ENCODE results near the gene TROAP.
A peak's percentile ranks its signal among the peaks of the same experiment; 100 is the strongest.
"Not testable (repeated sequence)": the region's sequence is repeated elsewhere in the genome, so short reads cannot be mapped to it uniquely, and the experiment has no call there.

TROAP gene, protein sequence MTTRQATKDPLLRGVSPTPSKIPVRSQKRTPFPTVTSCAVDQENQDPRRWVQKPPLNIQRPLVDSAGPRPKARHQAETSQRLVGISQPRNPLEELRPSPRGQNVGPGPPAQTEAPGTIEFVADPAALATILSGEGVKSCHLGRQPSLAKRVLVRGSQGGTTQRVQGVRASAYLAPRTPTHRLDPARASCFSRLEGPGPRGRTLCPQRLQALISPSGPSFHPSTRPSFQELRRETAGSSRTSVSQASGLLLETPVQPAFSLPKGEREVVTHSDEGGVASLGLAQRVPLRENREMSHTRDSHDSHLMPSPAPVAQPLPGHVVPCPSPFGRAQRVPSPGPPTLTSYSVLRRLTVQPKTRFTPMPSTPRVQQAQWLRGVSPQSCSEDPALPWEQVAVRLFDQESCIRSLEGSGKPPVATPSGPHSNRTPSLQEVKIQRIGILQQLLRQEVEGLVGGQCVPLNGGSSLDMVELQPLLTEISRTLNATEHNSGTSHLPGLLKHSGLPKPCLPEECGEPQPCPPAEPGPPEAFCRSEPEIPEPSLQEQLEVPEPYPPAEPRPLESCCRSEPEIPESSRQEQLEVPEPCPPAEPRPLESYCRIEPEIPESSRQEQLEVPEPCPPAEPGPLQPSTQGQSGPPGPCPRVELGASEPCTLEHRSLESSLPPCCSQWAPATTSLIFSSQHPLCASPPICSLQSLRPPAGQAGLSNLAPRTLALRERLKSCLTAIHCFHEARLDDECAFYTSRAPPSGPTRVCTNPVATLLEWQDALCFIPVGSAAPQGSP

DNA sequence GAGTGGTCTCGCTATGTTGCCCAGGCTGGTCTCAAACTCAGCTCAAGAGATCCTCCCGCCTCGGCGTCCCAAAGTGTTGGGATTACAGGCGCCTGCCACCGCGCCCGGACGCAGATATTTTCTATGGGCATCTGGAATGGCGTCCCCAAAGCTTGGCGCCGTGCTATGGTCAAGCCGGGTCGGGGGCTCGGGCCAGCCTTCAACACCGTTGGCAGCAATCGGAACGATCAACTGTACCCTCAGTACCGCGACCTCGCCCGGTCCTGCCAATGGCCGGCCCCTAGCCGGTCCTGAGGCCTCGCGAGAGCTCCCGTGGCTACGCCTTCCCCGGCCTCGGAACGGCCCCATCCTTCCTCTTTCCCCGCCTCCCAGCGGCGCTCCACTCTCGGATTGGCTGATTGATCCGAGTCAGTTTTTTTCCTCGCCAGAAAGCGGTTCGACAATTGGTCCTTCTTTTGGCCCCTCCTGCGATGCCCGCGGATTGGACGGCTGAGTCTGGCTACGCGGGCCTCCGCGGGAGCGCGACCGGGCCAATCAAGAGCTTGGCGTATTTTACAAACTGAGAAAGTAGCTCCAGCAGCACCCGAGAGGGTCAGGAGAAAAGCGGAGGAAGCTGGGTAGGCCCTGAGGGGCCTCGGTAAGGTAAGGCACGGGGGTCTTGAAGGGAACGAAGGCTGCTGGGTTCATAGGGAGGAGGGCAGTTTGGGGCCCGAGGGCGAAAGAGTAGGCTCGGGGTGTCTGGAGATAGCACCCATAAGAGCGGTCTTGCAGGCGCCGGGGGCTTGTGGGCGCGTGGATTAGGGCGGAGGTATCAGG is at the start of gene TROAP:
Gene TROAP (plus strand): TSS at position 548 of the 816 bp plus-strand sequence. CDS start 354 bp downstream, outside the sequence.
- peak; percentile 89 to 93 for DNase-seq (ENCODE audit: low read depth in 2 of 2)

DNA sequence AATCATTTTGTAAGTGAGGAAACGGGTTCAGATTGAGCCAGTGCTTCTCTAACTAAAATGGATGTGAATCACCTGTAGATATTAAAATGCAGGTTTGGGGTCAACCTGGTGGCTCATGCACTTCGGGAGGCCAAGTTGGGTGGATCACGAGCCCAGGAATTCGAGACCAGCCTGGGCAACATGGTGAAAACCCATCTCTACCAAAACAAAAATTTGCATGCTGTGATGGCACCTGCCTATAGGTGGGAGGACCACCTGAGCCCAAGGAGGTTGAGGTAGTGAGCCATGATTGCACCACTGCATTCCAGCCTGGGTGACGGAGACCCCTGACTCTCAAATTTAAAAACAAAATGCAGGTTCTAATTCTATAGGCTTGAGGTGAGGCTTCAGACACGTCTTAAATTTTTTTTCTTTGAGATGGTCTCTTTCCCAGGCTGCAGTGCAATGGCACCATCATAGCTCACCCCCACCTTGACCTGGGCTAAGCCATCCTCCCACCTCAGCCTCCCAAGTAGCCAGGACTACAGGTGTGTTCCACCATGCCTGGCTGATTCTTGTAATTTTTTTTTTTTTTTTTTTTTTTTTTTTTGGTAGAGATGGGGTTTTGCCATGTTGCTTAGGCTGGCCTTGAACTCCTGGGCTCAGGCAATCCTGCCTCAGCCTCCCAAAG is 49.2 kb upstream of the TROAP start:
- no peak for DNase-seq (ENCODE audit: low read depth in 2 of 2)

DNA sequence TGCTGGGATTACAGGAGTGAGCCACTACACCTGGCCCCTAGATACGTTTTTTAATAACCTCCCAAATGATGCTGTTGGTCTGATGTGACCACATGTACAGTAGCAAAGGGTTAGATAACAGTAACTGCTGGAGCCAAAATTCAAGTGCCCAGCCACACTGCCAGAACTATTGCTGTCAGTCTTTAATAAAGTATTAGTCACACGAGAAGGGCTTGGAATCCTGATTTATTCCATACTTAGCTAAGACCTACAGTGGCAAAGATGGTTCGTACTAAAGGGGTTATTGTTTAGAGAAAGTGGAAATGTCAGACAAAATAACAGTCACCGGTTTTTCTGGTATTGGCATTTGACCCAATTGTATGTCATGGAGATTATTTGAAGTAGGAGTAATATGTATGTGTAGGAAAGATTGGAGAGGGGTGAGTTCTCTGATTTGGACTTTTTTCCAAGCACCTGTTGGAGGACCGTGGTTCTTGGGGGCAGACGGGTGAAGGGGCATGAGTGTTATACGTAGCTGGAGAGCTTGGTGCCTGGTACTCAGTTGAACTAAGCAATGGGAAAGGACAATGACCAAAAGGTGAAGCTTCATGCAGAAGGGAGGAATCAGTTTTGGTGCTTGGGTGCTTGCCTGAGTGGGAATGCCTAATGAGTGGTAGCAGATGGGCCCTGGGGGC is 48.5 kb upstream of the TROAP start:
- DNase-seq (ENCODE audit: low read depth in 2 of 2) = no peak

DNA sequence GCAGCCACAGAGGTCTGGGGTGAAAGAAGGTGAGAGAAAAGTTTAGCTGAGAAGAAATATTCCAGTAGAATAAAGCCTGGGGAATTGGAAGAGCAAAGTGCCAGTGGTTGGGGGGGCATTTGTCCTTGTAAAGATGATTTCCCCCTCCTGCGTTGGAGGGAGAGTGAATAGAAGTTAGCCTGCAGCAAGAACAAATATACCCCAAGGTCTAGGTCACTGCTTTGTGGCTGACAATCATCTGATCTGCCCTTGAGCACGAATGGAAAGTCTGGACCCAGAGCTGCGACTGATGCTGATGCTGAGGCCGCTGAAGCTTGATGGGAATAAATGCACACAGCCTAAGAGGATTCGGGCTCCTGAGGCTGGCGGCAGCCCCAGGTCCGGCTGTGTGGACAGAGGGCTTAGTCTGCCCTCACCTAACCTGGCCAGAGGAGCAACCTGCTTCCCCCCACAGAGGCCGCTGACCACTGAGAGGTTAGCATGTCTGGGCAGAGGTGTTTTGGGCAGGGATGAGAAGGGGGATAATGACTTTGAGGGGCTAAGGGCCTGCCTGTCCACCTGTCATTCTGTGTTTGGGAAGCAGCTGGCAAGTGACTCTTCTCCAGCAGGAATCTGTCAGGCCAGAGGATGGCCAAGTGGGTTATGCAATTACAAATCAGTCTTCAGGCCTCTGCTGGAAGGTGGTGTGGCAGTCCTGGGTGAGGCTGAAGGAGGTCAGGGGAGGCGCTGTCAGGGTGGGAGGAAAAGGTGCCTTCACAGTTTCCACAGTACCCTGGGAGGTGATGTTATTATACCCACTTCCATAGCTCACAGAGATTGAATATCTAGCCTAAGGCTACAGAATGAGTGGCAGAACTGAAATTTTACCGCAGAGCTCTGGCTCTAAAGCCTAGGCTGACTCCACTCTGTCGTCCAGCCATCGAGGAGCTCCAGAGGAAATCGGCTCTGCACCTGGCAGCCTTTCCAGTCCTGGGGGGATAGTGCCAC is 46.5 kb upstream of the TROAP start:
- DNase-seq (ENCODE audit: low read depth in 2 of 2) = no peak

DNA sequence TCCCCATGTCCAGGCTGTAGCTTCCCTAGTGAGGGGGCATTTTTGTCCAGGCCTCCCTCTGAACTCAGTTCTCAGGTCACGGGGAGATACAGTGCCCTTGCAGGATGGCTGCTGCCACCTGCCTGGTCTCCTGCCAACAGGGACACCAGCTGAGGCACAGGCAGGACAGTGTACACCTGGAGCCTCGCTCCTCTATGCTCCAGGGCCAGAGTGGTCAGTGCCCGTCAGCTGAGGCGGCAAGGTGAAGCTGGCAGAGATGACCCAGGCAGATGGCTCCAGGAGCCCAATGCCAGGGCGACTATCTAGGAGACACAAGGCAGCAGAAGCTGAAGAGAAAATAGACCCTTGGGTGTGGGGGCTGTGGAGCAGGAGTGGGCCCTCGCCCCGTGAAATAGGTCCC is 45.6 kb upstream of the TROAP start:
- DNase-seq (ENCODE audit: low read depth in 2 of 2) = no peak

DNA sequence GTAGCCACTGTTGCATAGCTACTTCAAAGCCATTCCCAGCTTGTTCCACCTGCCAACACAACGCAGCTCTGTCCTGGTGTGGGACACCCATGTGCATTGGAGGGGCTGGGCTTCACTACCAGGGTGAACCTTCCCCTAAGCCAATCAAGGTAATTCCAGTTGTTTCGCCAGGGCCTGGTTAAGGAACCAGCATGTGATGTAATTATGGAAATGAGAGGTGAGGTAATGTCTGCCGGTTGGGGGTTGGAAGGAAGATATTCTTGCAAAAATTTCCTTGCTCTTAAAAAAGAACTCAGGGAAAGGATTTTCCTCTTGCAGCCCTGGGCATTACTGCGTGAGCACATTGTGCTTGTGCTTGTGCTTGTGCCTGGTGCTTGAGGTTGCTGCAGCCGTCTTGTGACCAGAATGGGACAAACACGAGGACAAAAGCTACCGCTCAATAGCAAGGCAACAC is 43.3 kb upstream of the TROAP start:
- no peak for DNase-seq (ENCODE audit: low read depth in 2 of 2)

DNA sequence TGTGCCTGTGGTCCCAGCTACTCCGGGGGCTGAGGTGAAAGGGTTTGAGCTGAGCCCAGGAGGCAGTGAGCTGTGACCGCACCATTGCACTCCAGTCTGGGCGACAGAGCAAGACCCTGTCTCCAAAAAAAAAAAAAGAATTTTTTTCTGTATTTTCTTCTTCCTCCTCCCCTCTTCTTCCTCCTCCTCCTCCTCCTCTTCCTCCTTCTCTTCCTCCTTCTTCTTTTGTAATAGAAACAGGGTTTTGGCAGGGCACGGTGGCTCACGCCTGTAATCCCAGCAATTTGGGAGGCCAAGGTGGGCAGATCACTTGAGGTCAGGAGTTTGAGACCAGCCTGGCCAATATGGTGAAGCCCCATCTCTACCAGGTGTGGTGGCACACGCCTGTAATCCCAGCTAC is 42.5 kb upstream of the TROAP start:
- DNase-seq (ENCODE audit: low read depth in 2 of 2) = not testable (repeated sequence)

DNA sequence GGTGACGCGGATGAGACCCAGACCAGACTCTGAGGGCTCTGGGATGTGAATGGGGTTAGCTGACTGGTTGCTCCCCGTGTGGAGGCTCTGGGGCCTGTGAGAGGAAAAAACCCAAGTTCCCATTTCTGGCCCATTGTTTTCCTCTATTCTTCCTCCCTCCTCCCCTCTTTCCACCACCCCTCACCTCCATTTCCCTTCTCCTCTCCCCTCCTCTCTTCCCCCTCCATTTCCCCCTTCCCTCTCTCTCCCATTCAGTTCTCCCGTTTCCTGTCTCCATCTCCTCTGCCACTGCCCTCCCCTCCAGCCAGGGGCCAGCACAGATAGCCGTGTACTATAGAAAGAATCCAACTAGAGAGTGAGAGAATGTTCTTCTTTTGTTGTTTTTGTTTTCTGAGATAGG is 40.8 kb upstream of the TROAP start:
- no peak for DNase-seq (ENCODE audit: low read depth in 2 of 2)

DNA sequence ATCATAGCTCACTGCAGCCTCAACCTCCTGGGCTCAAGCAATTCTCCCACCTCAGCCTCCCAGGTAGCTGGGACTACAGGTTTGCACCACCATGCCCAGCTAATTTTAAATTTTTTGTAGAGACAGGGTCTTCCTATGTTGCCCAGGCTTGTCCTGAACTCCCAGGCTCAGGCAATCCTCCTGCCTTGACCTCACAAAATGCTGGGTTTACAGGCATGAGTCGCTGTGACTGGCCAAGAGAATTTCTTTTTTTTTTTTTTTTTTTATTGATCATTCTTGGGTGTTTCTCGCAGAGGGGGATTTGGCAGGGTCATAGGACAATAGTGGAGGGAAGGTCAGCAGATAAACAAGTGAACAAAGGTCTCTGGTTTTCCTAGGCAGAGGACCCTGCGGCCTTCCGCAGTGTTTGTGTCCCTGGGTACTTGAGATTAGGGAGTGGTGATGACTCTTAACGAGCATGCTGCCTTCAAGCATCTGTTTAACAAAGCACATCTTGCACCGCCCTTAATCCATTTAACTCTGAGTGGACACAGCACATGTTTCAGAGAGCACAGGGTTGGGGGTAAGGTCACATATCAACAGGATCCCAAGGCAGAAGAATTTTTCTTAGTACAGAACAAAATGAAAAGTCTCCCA is 40.2 kb upstream of the TROAP start:
- DNase-seq (ENCODE audit: low read depth in 2 of 2) = not testable (repeated sequence)

DNA sequence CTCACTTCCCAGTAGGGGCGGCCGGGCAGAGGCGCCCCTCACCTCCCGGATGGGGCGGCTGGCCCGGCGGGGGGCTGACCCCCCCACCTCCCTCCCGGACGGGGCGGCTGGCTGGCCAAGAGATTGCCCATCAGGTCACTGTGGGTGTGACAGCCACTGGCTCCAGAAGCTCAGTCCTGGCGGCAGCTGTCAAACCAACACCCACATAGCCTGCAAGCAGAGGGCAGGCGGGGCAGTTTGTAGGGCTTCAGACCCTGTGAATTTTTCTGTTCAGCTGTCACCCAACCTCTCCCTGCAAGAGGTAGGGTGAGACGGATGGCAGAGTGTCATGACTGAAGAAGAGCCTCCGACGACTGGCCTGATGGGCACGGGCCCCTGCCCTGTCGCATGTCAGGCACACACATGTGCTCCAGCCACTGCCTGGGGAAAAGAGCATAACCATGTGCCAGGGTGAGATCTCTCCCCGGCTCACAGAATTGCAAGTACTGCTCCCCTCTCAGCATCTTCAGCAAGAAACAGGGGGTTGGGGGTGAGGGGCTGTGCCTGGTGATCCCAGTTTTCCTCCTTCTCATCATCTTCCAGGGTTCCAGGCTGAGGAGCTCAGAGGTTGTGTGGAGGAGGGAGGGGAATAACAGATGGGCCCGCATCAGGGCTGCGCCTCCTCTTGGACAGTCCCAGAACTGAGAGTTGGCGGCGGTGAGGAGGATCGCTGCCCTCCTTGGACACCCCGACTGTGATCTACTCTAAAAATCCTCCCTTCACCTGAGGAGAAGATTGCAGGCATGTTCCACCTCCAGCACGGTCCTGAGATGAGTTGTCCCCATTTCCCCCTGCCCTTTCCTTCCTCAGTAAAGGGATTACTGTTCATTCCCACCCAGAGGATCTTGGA is 39.3 kb upstream of the TROAP start:
- DNase-seq (ENCODE audit: low read depth in 2 of 2) = no peak

DNA sequence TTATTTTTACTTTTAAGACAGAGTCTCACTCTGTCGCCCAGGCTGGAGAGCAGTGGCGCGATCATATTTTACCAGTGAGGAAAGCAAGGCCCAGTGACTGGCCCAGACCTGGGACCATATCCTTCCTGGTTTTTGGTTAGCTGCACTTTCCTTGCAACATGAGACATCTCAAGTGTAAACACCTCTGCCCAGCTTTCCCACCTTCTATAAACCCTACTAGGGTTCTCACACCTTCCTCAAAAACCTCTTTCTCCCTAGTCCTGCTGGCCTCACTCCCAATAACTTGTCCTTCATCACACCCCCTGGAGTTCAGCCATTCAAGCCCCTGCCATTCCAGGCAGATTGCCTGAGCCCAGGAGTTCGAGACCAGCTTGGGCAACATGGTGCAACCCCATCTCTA is 38.4 kb upstream of the TROAP start:
- no peak for DNase-seq (ENCODE audit: low read depth in 2 of 2)

DNA sequence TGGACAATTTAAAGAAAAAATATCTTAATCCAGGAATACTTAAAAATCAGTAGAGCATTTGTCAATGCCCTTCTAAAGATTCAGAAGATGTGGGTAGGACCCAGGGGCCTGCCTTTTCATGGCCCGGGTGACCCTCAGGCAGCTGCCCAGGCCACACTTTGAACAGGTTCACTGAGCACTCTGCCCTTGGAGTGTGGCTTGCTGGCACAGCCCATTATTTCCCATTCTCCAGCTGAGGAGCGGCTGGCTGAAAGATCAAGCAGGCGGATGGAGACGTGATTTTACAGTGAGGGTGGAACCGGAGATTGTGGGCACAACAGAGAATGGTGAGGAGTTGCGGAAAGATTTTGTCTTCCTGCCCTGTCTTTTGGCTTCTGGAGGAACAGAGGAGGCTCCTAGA is 35.2 kb upstream of the TROAP start:
- DNase-seq (ENCODE audit: low read depth in 2 of 2) = no peak

DNA sequence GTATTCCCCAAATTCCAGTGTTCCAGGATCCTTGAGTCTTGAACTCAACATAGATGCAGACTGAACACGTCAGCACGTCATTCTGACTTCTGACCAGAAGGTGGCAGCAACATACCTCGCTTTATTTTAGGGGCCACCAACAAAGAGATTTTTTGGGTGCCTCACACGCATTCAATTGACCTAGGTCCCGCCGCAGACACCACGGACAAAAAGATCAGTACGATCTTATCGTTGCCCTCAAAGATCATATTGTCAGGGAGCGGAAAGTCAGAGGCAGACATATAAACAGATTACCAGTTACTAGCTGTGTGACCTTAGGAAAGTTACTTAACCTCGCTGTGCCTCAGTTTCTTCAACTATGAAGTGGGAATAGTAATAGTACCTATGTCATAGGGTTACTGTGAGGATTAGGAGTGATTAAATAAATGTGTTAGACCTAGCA is 34.6 kb upstream of the TROAP start:
- peak; percentile 40 to 53 for DNase-seq (ENCODE audit: low read depth in 2 of 2)

DNA sequence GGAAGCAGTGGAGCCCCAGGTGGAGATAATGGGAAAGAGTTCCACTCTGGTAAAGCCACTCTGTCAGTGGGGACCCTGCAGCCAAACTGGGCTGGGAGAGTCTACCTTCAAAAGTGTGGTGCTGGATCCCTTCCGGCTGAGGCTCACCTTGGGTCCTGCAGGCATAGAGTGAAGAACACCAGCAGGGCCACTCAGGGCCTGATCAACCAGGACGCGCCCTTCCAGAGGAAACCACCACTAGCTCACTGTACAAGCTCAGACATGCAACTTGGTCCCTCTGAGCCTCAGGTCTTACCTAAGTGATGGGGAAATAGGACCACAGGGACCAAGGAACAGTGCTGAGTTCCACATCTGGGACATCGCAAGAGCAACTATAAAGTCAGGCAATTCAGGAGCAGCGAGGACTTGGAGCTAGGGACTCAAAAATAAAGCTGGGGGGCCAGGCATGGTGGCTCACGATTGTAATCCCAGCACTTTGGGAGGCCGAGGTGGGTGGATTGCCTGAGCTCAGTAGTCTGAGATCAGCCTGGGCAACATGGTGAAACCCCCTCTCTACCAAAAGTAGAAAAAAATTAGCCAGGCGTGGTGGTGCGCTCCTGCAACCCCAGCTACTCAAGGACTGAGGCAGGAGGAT is 34.0 kb upstream of the TROAP start:
- DNase-seq (ENCODE audit: low read depth in 2 of 2) = no peak

DNA sequence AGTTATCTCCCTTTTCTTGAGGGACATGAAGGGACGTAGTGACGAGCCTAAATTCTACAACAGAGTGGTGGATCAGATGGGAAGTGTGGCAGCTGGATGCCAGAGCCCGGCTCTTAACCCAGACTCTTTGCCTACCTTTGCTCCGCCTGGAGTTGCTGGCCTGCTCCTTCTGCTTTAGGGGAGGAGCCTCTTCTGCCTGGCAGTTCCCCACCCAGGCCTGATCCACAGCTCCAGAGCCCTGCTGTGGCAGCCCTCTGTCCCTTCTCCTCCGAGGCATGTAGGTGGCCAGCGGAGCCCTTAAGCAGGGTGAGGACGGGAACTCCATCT is 30.4 kb upstream of the TROAP start:
- no peak for DNase-seq (ENCODE audit: low read depth in 2 of 2)

DNA sequence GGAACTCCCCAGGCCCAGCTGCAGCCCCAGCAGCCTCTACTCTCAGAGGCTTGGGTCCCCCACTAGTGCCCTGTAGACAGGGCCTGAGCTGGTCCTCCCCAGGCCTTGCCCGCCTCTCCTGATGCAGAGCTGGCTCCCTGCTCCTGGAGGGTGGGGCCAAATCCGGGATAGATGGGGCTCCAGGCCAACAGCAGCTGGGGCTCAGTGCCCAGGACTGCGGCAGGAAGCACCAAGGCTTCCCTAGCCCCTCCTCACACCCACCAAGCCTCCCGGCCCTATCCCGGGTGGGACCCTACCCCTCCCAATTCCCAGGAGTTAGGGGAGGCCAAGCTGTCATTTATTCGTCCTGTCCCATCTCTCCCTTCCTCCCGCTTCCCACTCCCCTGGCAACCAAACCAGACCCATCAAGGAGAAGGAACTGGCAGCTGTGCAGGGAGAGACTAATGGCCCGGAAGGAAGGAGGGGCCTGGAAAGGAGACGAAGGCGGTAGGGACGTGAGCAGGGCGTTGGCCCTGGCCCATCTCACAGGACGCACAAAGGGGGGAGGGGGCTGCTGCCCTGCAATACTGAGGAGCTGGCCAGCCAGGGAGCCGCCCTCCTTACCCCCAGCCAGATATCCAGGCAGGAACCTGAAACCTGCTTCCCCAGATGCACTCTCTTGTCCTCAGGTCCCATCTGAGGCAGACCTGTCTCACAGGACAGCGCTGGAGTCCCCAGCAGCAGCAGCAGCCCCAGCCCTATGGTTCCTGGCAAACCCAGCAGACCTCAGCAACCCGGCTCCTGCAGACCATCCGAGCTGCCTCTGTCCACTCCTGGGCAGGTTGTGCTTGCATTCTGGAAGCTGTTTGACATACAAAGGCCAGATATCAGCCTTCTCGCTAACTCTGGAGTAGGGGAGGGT is 29.7 kb upstream of the TROAP start:
- DNase-seq (ENCODE audit: low read depth in 2 of 2) = no peak
